Measurements from ENCODE around the gene WRNIP1.
"Not testable (repeated sequence)": the region's sequence is repeated elsewhere in the genome, so short reads cannot be mapped to it uniquely, and the experiment has no call there.

GRCh38 chr6:2801687-2802086 is 36.5 kb downstream of the WRNIP1 start:
- TF ChIP-seq CTCF (conservative IDR thresholded peaks at IDR 0.05; ENCODE audit: low read length); EZH2phosphoT487 (IDR thresholded peaks at IDR 0.05; ENCODE audit: borderline replicate concordance): not testable (repeated sequence)
